Ovary (tissue), 9 donors: ENCODE results near the gene MRPL33. TPM values are rescaled to one million over a fixed set of nuclear protein-coding genes. Genes with fewer than 3 reads are reported as not detected.

Experiments
- DNase-seq, 5 donors: peaks; one replicate each; pipeline ENCODE4 v3.0.0-alpha.2; 2019 to 2020
- H3K27ac ChIP-seq, 2 donors: fragments of 200-600 bp; one replicate each; pipeline versions ENCODE4 v1.5.1 to v1.8.0; 2019 to 2022
- H3K27me3 ChIP-seq: fragments of 200-600 bp; one replicate; pipeline ENCODE4 v1.8.0; 2022
- H3K36me3 ChIP-seq: fragments of 200-600 bp; sonication (generic); one replicate; pipeline ENCODE4 v1.5.1; 2019
- H3K4me1 ChIP-seq: one replicate; pipeline ENCODE4 v1.8.1; 2013; ENCODE audit warnings: mild to moderate bottlenecking, moderate library complexity; ENCODE audit not compliant: insufficient read depth
- H3K4me3 ChIP-seq: fragments of 200-600 bp; sonication (generic); one replicate; pipeline ENCODE4 v1.5.1; 2017
- H3K9me3 ChIP-seq, 2 donors: fragments of 200-600 bp in 1 of 2; sonication (generic) in 1 of 2; one replicate each; pipeline versions ENCODE4 v1.5.1 to v1.8.1; 2013 to 2019; ENCODE audit warnings: mild to moderate bottlenecking in 1 of 2, moderate library complexity in 1 of 2
- EP300 ChIP-seq: sonication (generic); formaldehyde crosslinking; IDR thresholded peaks from one replicate; pipeline ENCODE4 v1.6.1; 2017; ENCODE audit warnings: antibody characterized with exemption
- POLR2A ChIP-seq: fragments of 450-650 bp; IDR thresholded peaks from one replicate; pipeline ENCODE4 v1.6.1; 2017; ENCODE audit warnings: antibody characterized with exemption, mild to moderate bottlenecking, moderate library complexity
- WGBS, 3 donors: extraction: QIAGEN DNeasy Blood & Tissue Kit in 1 of 3; methylation state at CpG; one replicate each; pipeline versions ENCODE4 v1.1.5 to v1.1.7; 2013 to 2017; 5-methylcytosine and 5-hydroxymethylcytosine counted together
- intact Hi-C, 4 donors: fragments of 100-400 bp; cut with DNase I; formaldehyde crosslinking; loops; one replicate each; pipeline versions ENCODE4 v1.11.0 to v1.15.1; 2022 to 2023
- polyA plus RNA-seq, 2 donors: library from polyadenylated mRNA; stranded (reverse); fragments of 200-250 nt in 1 of 2; fragments of 350-450 nt in 1 of 2; fragmentation: Illumina TruSeq in 1 of 2; extraction: RNeasy Lipid Tissue Mini Kit (QIAGEN cat#74804) in 1 of 2; gene quantifications; one replicate each; pipeline ENCODE4 v1.2.3, GENCODE V29; 2013 to 2014
- total RNA-seq, 7 donors: library from RNA; depleted of rRNA in 2 of 7; stranded (reverse); fragments of >200 nt in 2 of 7; fragmentation: NEBNext Ultra II Directional in 3 of 7; extraction: Animal tissue kit (Norgen Biotek cat#: 25700) in 3 of 7; gene quantifications; one replicate each; pipeline versions ENCODE4 v1.1.0 to v1.2.4, GENCODE V29; 2016 to 2023
- TF ChIP-seq, protein P1 (sequence below), 3 donors: fragments of 450-650 bp in 2 of 3; fragments of 200-600 bp in 1 of 3; IDR thresholded peaks; one replicate each; pipeline versions ENCODE4 v1.5.1 to v1.8.0; 2016 to 2022; ENCODE audit warnings: antibody characterized with exemption in 3 of 3, mild to moderate bottlenecking in 1 of 3
- donor health status: DM: no; HTN: no; CAD: no; lungs with moderate emphysema.
- donor health status: DM: no; HTN: no; CAD: no.
- donor health status: Bipolar disorder and iron deficiency.
- donor health status: DM: yes; HTN: yes; CAD: no.
- donor health status: DM: no; HTN: no; CAD: no.
- donor health status: DM: yes; HTN: yes; CAD: no.

The MRPL33 gene
- total and polyA plus RNA-seq, 9 donors = 50.5 to 246 (median 63.2) TPM

- intact Hi-C loops = no loop called here
- WGBS, 3 donors = 92 to 96% (median 95%) methylated on average over 5 of the region's 5 CpGs
- H3K9me3 ChIP-seq = no peaks in the 10 kb centered on the region
- no peak for DNase-seq
- no peak overlapping the region for H3K4me3 ChIP-seq
- H3K27ac ChIP-seq = no peak overlapping the region
- no peaks in the 10 kb centered on the region for H3K36me3 ChIP-seq
- H3K4me1 ChIP-seq = peaks cover 1% of the 10 kb centered on the region
- no peaks in the 10 kb centered on the region for H3K27me3 ChIP-seq
- TF ChIP-seq, protein P1, sequence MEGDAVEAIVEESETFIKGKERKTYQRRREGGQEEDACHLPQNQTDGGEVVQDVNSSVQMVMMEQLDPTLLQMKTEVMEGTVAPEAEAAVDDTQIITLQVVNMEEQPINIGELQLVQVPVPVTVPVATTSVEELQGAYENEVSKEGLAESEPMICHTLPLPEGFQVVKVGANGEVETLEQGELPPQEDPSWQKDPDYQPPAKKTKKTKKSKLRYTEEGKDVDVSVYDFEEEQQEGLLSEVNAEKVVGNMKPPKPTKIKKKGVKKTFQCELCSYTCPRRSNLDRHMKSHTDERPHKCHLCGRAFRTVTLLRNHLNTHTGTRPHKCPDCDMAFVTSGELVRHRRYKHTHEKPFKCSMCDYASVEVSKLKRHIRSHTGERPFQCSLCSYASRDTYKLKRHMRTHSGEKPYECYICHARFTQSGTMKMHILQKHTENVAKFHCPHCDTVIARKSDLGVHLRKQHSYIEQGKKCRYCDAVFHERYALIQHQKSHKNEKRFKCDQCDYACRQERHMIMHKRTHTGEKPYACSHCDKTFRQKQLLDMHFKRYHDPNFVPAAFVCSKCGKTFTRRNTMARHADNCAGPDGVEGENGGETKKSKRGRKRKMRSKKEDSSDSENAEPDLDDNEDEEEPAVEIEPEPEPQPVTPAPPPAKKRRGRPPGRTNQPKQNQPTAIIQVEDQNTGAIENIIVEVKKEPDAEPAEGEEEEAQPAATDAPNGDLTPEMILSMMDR (IDR thresholded peaks at IDR 0.05) = no peak
- no peak for TF ChIP-seq EP300
- no peak for TF ChIP-seq POLR2A
Measured at GRCh38 chr2:27806311-27807059, 35.0 kb downstream of the MRPL33 start.

GRCh38 chr2:27807476-27807875 lies 36.0 kb downstream of the MRPL33 start:
- intact Hi-C loops = no loop called here
- WGBS, 3 donors = 79 to 88% (median 85%) methylated on average over 4 of the region's 4 CpGs
- Histone ChIP-seq H3K9me3 (no peaks in the 10 kb centered on the region), H3K36me3 (no peaks in the 10 kb centered on the region), H3K4me3 (no peak overlapping the region), H3K27me3 (no peaks in the 10 kb centered on the region), H3K27ac (no peak overlapping the region), H3K4me1 (peaks cover 1% of the 10 kb centered on the region)
- peak; percentile 12 to 48 (median 33) for DNase-seq
- TF ChIP-seq POLR2A (no peak), EP300 (no peak)
- TF ChIP-seq, protein P1 (IDR thresholded peaks at IDR 0.05) = peak in 1 of 3 donors; percentile 12

DNA sequence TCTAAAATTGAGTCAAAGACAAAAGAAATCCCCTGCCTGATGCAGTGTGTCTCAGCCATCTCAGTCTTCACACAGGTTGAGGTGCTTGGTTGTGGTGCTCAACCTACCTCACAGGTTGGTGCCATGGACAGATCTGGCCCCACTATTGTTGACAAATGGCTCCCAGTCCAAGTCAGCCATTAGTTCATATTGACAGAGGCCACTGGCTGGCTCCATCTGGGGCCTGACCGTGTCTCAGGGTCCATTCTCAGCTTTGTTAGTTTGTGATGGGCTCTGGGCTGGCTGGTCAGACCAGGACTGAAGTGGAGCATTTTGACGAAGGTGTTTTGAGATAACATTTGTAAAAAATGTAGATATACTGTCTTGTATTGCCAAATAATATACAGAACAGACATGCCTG lies 36.9 kb downstream of the MRPL33 start:
- Histone ChIP-seq H3K27me3 (no peaks in the 10 kb centered on the region), H3K36me3 (no peaks in the 10 kb centered on the region), H3K4me1 (peaks cover 1% of the 10 kb centered on the region), H3K4me3 (no peak overlapping the region), H3K9me3 (no peaks in the 10 kb centered on the region), H3K27ac (no peak overlapping the region)
- intact Hi-C loops = no loop called here
- DNase-seq = no peak
- 85 to 95% (median 91%) methylated on average over 2 of the region's 2 CpGs for WGBS, 3 donors
- TF ChIP-seq, protein P1 (IDR thresholded peaks at IDR 0.05) = no peak
- TF ChIP-seq POLR2A = no peak
- no peak for TF ChIP-seq EP300

DNA sequence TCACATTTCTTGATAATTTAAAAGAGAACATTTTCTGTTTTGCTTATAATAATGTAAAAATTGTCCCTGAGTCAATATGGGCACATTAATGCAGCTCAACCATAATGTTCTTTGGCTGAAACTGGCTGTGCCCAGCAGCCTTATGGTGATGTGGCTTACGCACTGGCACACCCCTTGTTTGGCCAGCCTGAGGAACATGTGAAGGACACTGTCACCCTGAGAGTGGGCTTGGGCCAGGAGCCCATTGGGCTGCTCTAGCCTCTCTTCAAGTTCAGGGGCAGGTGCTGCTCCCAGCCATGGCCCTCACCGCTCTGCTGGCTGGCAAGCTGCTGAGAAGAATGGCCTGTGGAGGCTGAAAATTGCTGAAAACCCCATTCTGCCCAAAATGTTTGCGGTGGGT lies 37.5 kb downstream of the MRPL33 start:
- Histone ChIP-seq H3K27me3 (no peaks in the 10 kb centered on the region), H3K36me3 (no peaks in the 10 kb centered on the region), H3K27ac (no peak overlapping the region), H3K4me3 (no peak overlapping the region), H3K4me1 (peaks cover 1% of the 10 kb centered on the region), H3K9me3 (no peaks in the 10 kb centered on the region)
- DNase-seq = no peak
- intact Hi-C loops = no loop called here
- TF ChIP-seq EP300 (no peak), POLR2A (no peak)
- TF ChIP-seq, protein P1 (IDR thresholded peaks at IDR 0.05) = no peak
- 93 to 99% (median 96%) methylated on average over 3 of the region's 3 CpGs for WGBS, 3 donors
